GM18517 (cell line): ENCODE results near the gene LPO.

Experiments used
- ATAC-seq: cut with Tn5 transposase; IDR thresholded peaks from one replicate; pipeline ENCODE4 v1.9.1; 2021; ENCODE audit warnings: mild to moderate bottlenecking, moderate library complexity; ENCODE audit not compliant: unreplicated experiment

LPO gene

DNA sequence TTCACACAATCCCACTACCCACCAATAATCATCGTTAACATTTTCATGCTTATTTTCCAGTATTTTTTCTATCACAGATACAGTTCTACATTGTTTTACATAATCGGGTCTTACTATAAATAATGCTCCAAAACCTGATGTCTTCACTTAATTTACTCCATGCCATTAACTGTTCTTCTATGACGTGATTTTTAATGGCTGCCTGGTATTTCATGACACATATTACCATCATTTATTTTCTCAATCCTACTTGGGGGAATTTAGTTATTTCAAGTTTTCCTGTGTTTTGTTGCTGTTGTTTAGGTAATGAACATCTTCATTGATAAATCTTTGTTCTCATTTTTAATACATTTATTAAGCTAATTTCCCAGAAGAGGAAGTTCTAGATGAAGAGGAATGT is 14.7 kb downstream of the LPO start:
- ATAC-seq: no peak

DNA sequence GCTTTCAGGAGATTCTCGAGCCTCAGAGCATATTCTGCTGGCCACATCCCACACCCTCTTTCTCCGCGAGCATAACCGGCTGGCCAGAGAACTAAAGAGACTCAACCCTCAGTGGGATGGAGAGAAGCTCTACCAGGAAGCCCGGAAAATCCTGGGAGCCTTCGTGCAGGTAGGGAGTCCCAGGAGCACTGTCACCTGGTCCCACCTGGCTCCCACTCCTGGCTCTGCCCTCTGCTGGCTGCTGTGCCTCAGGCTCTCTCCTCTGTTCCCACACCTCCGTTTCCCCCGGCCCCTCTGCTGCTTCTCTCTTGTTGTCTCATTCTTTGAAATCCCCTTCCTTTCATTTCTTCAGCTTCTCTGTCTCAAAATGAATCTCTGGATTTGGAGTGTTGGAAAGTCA is 16.4 kb downstream of the LPO start:
- ATAC-seq: no peak

DNA sequence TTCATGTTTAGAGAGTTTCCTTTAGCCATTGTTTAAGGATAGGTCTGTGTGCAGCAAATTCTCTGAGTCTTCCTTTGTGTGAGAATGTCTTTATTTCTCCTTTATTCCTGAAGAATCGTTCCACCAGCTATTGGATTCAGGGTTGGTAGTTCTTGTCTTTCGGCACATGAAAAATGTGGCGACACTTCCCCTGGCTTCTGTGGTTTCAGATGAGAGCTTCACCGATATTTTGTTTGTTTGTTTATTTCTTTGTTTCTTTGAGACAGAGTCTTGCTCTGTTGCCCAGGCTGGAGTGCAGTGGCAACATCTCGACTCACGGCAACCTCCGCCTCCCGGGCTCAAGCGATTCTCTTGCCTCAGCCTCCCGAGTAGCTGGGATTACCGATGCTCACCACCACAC is 23.8 kb downstream of the LPO start:
- no peak for ATAC-seq

- no peak for ATAC-seq
Measured at GRCh38 chr17:58263773-58264172, 25.4 kb downstream of the LPO start.

DNA sequence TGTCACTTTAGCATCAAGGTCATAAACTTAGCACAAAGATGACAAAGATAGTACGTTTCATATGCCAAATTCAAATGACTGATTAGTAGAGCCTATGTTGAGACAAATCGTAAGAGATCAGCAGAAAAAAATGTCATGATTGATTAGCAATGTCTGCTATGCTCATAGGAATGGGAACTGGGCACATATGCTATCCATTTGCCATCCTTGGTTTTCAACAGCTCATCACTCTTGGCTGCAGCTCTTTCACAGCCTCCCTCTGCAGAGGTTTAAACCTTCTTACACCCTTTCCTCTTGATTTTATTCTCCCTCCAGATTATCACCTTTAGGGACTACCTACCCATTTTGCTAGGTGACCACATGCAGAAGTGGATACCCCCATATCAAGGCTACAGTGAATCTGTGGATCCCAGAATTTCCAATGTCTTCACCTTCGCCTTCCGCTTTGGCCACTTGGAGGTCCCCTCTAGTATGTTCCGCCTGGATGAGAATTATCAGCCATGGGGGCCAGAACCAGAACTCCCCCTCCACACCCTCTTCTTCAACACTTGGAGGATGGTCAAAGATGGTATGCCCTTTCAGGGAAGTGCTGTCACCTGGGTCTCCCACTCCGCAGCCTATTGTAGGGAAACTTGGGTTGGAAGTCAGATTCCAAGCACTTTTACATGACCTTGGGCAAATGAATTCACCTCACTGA is 26.2 kb downstream of the LPO start:
- ATAC-seq: no peak

DNA sequence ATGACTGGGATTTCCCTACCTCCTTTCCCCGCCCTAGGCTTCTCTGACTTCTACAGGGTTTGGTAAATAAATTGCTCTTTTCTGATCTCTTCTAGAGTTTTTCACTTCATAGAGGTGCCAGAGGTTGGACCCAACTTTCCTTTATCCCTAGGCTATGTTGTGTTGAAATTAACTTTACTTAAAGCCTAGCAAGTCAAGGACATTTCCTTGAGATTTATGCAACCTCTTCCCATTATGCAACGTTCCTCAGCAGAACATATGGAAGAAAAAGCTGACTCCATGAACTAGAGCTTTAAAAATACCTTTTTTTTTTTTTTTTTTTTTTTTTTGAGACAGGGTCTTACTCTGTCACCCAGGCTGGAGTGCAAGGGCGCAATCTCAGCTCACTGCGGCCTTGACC is 26.9 kb downstream of the LPO start:
- ATAC-seq: no peak

DNA sequence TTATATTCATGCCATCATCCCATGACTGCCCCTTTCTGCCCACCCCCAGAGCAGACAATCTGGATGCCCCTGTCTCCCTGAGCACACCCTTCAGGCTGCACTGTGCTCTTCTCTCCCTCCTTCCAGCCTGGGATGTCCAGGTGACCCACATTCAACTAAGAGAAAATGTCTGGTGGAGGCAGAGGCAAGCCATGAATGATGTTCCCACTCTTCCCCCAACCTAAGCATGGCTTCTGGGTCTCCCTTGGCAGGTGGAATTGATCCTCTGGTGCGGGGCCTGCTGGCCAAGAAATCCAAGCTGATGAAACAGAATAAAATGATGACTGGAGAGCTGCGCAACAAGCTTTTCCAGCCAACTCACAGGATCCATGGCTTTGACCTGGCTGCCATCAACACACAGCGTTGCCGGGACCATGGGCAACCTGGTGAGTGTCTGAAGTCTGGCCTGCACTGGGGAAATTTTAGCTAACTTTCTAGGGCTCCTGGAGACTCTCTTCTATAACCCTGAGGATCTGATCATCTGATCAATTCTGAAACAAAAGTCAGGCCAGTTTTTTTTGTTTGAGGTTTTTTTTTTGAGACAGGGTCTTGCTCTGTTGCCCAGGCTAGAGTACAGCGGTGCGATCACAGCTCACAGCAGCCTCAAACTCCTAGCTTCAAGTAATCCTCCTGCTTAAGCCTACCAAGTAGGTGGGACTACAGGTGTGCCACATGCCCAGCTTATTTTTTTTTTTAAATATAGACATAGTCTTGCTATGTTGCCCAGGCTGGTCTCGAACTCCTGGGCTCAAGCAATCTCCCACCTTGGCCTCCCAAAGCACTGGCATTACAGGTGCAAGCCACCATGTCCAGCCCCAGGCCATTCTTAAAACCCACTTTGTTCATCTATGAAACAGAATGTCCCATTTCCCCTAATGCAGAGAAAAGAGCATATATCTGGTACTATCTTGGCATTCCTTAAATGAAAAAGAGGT is 27.8 kb downstream of the LPO start:
- ATAC-seq: no peak

GRCh38 chr17:58267347-58268324 is 29.3 kb downstream of the LPO start:
- no peak for ATAC-seq

- ATAC-seq: no peak
Measured at GRCh38 chr17:58268326-58268725, 29.9 kb downstream of the LPO start.

GRCh38 chr17:58268774-58269556 is 30.6 kb downstream of the LPO start:
- no peak for ATAC-seq

DNA sequence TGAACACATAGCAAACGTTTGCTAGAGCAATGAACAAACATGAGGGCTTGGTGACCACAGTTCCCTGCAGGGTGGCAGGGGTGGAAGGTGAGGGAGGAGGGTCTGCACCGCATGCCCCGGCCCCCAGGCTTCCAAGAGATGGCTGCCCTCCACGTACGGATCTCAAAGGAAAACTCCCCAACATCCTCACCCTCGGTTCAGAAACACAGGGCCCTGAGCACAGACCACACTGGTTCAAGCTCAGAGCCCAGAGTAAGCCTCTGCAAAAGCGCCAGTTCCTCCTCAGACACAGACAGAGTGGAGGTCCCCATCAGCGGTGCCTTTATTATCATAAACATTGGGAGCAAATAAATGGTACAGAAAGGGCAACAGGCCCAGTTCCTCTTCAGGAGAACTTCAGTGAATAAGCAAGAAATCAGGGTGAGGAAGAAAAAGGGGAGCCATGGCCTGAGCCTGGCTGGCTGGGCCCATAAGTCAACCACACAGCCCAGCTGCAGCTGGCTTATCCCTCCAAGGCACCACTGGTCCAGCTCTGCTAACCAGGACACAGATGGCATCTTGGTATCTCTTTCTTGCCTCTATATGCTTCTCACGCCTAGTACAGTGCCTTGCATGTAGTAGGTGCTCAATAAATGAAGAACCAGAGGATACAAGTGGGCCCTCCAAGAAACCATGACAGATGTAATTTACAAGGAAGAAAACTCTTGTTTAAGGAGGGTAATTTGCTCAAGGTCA is 31.3 kb downstream of the LPO start:
- no peak for ATAC-seq

DNA sequence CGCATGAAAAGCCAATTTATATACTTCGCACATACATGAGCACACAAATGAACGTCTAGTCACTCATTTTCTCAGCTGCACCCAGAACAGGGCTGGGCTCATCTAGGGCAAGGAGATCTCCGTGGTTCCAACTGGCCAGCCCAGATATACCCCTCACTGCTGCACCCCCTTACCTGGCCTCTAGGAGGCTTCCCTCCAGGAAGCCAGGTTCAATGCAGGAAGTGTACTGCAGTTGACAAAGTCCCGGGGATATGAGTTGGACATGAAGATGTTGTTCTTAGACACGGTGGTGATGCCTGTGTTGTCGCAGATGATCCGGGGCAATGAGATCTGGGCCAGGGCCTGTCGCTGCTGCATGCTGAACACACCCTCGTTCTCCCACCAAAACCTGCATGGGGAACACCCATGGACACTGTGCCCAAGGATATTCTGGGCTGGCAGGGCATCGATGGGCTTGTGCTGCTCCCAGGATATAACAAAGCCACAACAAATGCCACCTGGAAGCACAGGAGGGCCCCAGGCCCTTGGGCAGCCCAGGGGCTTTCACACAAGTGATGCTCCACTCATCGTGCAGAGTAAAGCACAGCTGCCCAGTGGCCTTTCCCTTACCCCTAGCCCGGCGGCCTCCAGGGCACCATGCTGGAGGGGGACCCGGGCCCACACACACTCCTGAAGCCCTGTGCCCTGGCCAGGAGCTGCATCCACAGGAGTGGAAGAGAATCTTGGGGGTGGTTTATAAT is 32.3 kb downstream of the LPO start:
- no peak for ATAC-seq

GRCh38 chr17:58271216-58271931 is 33.0 kb downstream of the LPO start:
- ATAC-seq: no peak

GRCh38 chr17:58272367-58273280 is 34.2 kb downstream of the LPO start:
- no peak for ATAC-seq

GRCh38 chr17:58273453-58274104 is 35.2 kb downstream of the LPO start:
- ATAC-seq: no peak

GRCh38 chr17:58275417-58275816 is 37.0 kb downstream of the LPO start:
- ATAC-seq: no peak

- ATAC-seq: no peak
Measured at GRCh38 chr17:58276423-58276822, 38.0 kb downstream of the LPO start.
